Brain microvascular endothelial cell (primary cell): ENCODE results near the gene EVX2.

Source experiments
- DNase-seq: peaks from one replicate; pipeline ENCODE4 v3.0.0-alpha.2; 2020
- H3K27ac ChIP-seq: fragments of 250-450 bp; sonication (Bioruptor Pico); 2 replicates; pipeline ENCODE4 v1.5.1; 2020; ENCODE audit warnings: mild to moderate bottlenecking, moderate library complexity
- H3K27me3 ChIP-seq: fragments of 250-450 bp; sonication (Bioruptor Pico); replicated peaks from 2 replicates; pipeline ENCODE4 v1.5.1; 2020; ENCODE audit warnings: mild to moderate bottlenecking
- H3K36me3 ChIP-seq: fragments of 250-450 bp; sonication (Bioruptor Pico); replicated peaks from 2 replicates; pipeline ENCODE4 v1.5.1; 2020; ENCODE audit warnings: mild to moderate bottlenecking
- H3K4me3 ChIP-seq: 2 replicates; pipeline ENCODE4 v1.5.1; 2011; ENCODE audit warnings: low read depth, mild to moderate bottlenecking, control low read depth, low read length, moderate library complexity
- in situ Hi-C: cut with HindIII; loops from 2 replicates; pipeline ENCODE4 v1.10.0; 2017; ENCODE audit warnings: low sequenced_read_pairs, low pct_ligation_motif_present
- TF ChIP-seq, protein P1 (sequence below): IDR thresholded peaks from 2 replicates; pipeline ENCODE4 v1.5.1; 2011; ENCODE audit warnings: low read depth, mild to moderate bottlenecking, moderate library complexity, low read length, control low read depth, inconsistent platforms; ENCODE audit errors: missing control alignments

EVX2 gene

DNA sequence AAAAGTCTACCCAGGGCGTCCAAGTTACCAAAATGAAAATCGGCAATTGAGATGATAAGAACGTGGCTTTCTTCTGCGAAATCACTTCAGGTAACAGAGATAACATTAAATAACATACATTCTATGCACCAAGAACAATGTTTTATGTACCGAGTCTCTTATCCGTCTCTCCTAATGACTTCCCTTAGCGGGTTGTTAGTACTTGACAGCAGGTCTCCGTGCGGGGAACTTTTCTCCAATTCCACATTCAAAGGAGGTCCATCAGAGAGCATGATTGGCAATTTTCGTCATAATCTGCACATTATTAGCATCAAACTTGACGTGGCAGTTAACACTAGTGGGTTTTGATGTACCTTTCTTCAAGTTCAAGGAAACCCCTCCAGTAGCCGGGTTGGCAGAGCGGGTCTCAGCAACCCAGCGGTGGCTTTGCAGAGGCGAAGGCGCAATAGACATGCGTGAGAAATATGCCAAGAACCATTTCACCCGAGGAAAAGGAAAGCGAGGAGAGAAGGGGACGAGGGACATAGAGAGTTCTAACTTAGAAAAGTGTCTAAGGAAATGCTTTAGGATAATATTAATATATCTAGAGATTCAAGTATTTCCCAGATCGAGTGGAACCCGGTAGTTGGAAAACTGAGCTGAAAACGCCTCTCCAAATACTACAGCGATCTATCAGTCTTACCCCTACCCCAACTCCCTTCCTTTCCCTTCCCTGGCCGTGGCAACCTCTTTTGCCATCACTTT is 5.0 kb downstream of the EVX2 start:
- H3K4me3 ChIP-seq: no peak overlapping the region
- H3K27ac ChIP-seq: no peak overlapping the region
- in situ Hi-C loops: no loop called here
- H3K36me3 ChIP-seq: no peaks in the 10 kb centered on the region
- DNase-seq: no peak
- TF ChIP-seq, protein P1, sequence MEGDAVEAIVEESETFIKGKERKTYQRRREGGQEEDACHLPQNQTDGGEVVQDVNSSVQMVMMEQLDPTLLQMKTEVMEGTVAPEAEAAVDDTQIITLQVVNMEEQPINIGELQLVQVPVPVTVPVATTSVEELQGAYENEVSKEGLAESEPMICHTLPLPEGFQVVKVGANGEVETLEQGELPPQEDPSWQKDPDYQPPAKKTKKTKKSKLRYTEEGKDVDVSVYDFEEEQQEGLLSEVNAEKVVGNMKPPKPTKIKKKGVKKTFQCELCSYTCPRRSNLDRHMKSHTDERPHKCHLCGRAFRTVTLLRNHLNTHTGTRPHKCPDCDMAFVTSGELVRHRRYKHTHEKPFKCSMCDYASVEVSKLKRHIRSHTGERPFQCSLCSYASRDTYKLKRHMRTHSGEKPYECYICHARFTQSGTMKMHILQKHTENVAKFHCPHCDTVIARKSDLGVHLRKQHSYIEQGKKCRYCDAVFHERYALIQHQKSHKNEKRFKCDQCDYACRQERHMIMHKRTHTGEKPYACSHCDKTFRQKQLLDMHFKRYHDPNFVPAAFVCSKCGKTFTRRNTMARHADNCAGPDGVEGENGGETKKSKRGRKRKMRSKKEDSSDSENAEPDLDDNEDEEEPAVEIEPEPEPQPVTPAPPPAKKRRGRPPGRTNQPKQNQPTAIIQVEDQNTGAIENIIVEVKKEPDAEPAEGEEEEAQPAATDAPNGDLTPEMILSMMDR: no peak
- peaks cover 93% of the 10 kb centered on the region for H3K27me3 ChIP-seq

DNA sequence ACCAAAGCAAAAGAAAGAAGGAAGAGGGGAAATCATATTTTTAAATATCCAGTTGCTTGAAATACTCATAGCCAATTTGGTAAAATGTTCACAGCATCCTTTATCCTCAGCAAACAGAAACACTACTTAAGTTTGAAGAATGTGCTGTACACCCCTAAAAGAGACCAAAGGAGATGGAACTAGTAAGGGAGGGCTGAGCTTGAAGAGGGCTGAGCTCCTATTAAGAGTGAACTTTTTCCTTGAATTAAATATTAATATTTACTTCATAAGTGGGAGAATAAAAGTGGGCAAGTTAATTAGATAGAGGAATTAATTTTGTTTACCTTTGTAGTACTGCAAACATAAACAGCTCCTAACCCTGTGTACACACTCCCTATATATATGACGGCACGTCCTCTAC is 7.0 kb downstream of the EVX2 start:
- TF ChIP-seq, protein P1: no peak
- Histone ChIP-seq H3K36me3 (no peaks in the 10 kb centered on the region), H3K4me3 (no peak overlapping the region), H3K27ac (no peak overlapping the region), H3K27me3 (peaks cover 91% of the 10 kb centered on the region)
- in situ Hi-C loops: no loop called here
- DNase-seq: no peak

DNA sequence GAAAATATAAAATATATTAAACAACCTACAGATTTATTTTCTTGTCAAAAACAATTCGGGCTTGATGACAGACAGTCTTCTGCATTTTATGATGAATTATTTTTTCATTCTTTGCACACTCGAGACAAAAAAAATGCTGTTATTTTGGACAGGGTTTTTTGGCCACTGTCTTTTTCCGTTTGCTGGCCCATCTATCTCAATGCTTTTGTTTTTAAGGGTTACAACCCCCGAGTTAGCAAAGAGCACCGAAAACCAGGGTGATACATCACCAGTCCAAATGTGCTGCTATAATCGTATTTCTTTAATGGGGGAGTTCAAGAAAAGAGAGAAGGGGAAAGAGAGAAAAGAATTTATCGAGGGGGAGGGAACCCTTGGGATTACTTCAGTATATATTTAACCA is 7.7 kb downstream of the EVX2 start:
- TF ChIP-seq, protein P1: no peak
- no peak overlapping the region for H3K27ac ChIP-seq
- no peaks in the 10 kb centered on the region for H3K36me3 ChIP-seq
- in situ Hi-C loops: no loop called here
- no peak overlapping the region for H3K4me3 ChIP-seq
- DNase-seq: no peak
- peaks cover 91% of the 10 kb centered on the region for H3K27me3 ChIP-seq

DNA sequence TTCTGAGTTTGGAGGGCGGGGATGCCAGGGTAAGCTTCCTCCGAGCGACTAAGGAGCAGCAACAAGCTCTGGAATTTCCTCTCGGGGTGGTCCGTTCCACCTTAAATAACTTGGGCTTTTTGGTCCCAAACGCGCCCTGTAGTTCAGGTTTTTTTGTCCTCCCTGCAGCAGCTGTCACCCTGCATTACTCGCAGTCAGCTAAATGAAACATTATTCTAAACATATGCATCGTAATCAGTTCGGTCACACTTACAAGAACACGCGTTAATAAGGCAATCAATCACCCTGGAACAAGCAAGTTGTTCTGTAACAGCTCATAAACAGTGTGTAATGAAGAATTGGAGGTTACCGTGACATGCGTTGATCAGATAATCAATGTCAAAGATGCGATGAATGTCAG is 8.3 kb downstream of the EVX2 start:
- Histone ChIP-seq H3K36me3 (no peaks in the 10 kb centered on the region), H3K4me3 (no peak overlapping the region), H3K27ac (no peak overlapping the region), H3K27me3 (peaks cover 89% of the 10 kb centered on the region)
- DNase-seq: no peak
- TF ChIP-seq, protein P1: no peak
- in situ Hi-C loops: no loop called here

DNA sequence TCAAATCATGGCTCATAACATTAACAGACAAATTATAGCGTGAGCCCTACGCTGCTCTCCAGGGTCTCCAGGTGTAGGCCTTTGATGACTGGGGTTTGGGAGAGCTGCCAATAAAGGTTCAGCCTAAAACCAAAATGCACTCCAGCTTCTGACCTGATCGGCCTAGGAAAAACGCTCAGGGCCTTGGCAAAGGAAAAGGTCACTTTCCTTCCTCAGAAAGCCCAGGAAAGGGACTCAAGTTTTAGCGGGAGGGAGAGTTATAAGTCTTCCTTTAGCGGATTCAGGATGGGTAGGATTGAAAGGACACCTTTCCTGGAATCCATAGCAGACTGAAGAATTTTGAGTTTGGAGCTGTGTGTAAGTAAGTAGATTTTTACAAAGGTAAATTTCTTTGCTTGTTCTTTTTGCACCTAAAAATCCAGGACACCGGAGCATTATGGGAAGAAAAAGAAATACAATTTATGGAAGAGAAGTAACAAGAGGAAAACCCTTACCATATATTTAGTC is 8.8 kb downstream of the EVX2 start:
- no peak overlapping the region for H3K4me3 ChIP-seq
- in situ Hi-C loops: no loop called here

More for the DNA sequence above, 8.8 kb downstream of the EVX2 start:
- TF ChIP-seq, protein P1: no peak
- DNase-seq: no peak
- no peaks in the 10 kb centered on the region for H3K36me3 ChIP-seq
- no peak overlapping the region for H3K27ac ChIP-seq
- peaks cover 90% of the 10 kb centered on the region for H3K27me3 ChIP-seq
